RWPE1 (cell line): ENCODE data around the gene MYH3.
"Not testable (repeated sequence)": the region's sequence is repeated elsewhere in the genome, so short reads cannot be mapped to it uniquely, and the experiment has no call there.

Experiments used
- CTCF ChIA-PET: fragments of 350-600 bp; sonication (Branson Sonifier 250); formaldehyde crosslinking; extraction: SDS; loops from one replicate; lab custom pipeline; 2021; lab: Yijun Ruan, JAX
- POLR2A ChIA-PET: fragments of 400-600 bp; formaldehyde crosslinking; extraction: SDS; loops from one replicate; lab custom pipeline; 2020; ENCODE audit warnings: antibody characterized with exemption; ENCODE audit not compliant: low non-redundant PET; lab: Yijun Ruan, JAX
- DNase-seq: peaks from one replicate; pipeline ENCODE4 v3.0.0; 2012; ENCODE audit warnings: low spot score
- H3K27ac ChIP-seq: fragments of 450-650 bp; 2 replicates; pipeline ENCODE4 v1.5.1; 2017
- TF ChIP-seq, protein P1 (sequence below): fragments of 450-650 bp; conservative IDR thresholded peaks from 2 replicates; pipeline ENCODE4 v1.5.1; 2017; ENCODE audit warnings: low read depth, mild to moderate bottlenecking

The MYH3 gene

GRCh38 chr17:10657148-10657547, at the start of gene MYH3:
Gene MYH3, minus strand, starts transcription at chr17:10657309. Its CDS starts 2,245 bp downstream, at chr17:10655064.
- POLR2A ChIA-PET, result no interaction called here

GRCh38 chr17:10705727-10706126, 48.6 kb upstream of the MYH3 start:
- POLR2A ChIA-PET, result no interaction called here
- CTCF ChIA-PET, result interaction anchor here (0.7 kb wide), 1 partner anchor 91 kb away, joined by 3 read pairs; no protein-coding TSS in a partner anchor
- DNase-seq, result no peak
- TF ChIP-seq, protein P1, sequence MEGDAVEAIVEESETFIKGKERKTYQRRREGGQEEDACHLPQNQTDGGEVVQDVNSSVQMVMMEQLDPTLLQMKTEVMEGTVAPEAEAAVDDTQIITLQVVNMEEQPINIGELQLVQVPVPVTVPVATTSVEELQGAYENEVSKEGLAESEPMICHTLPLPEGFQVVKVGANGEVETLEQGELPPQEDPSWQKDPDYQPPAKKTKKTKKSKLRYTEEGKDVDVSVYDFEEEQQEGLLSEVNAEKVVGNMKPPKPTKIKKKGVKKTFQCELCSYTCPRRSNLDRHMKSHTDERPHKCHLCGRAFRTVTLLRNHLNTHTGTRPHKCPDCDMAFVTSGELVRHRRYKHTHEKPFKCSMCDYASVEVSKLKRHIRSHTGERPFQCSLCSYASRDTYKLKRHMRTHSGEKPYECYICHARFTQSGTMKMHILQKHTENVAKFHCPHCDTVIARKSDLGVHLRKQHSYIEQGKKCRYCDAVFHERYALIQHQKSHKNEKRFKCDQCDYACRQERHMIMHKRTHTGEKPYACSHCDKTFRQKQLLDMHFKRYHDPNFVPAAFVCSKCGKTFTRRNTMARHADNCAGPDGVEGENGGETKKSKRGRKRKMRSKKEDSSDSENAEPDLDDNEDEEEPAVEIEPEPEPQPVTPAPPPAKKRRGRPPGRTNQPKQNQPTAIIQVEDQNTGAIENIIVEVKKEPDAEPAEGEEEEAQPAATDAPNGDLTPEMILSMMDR, result no peak
- no peak overlapping the region for H3K27ac ChIP-seq

More at GRCh38 chr17:10657148-10657547, at the start of gene MYH3:
- TF ChIP-seq, protein P1, result no peak
- H3K27ac ChIP-seq, result no peak within 1 kb of the TSS
- no peak for DNase-seq
- CTCF ChIA-PET, result interaction anchor here (1.3 kb wide), 1 partner anchor 11 kb away, joined by 3 read pairs; no protein-coding TSS in a partner anchor

- POLR2A ChIA-PET, result no interaction called here
- no peak overlapping the region for H3K27ac ChIP-seq
- DNase-seq, result no peak
- TF ChIP-seq, protein P1, result no peak
- CTCF ChIA-PET, result no interaction called here
Observed at GRCh38 chr17:10702574-10702973, 45.5 kb upstream of the MYH3 start.

DNA sequence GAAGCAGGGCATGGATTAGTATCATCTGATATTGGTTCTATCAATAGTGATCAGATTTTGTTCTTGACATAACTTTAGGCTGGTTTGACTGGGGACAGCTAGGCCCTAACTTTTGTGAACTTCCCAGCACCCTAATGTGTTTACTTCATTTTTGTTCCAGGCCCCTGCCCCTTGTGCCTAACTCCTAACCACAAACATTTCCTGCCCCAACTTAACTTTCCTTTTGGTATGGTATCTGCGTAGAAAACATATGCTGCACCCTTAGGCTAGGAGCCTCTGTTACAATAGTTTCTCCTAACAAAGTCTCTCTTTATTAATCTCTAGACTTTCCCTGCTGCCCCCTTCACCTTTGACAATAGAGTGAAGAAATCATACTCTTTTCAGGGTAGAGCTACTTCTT, 42.7 kb upstream of the MYH3 start:
- ChIA-PET CTCF (no interaction called here), POLR2A (no interaction called here)
- H3K27ac ChIP-seq, result no peak overlapping the region
- DNase-seq, result no peak
- TF ChIP-seq, protein P1, result no peak

DNA sequence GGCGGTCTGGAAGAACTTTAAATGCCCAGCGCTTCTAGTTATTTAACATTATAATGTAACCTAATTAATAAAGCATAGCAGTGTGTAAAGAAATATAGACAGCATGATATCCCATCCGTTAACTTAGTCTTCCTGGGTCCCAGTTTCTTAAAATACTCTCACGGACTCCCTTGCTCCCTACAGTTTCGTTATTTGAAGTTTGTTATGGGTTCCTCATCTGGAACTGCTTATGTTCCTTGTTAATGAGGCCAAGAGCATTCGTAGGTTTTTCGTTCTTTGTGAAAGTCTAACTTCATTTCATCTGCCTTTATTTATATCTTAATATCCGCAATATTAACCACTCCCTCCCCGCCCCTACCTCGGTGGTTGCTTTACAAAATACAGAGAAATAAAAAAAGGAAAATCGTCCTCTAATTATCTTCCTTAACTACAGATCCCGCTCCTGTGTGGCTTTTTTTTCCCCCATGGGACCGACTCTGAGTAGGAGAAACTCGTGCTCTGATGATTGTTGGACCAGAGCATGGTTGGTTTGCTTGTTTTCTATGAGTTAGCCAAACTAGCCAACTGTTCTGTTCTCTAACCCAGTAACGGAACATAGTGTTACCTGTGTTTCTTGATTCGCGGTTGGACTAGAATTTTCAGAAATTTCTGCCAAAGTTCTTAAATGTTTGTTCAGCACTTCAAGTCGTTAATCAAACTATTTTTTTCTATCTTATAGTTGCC, 41.1 kb upstream of the MYH3 start:
- ChIA-PET POLR2A (no interaction called here), CTCF (no interaction called here)
- DNase-seq, result peak; percentile 11
- TF ChIP-seq, protein P1, result no peak
- H3K27ac ChIP-seq, result peak overlapping the region; percentile 93

GRCh38 chr17:10697092-10698081, 40.3 kb upstream of the MYH3 start, which contains the start of the genes ADPRM and SCO1:
Gene ADPRM, plus strand, starts transcription at chr17:10697594. Its CDS starts 7,333 bp downstream, at chr17:10704927.
Gene SCO1, minus strand, starts transcription at chr17:10697533. Its CDS starts 26 bp downstream, at chr17:10697507.
- ChIA-PET POLR2A (no interaction called here), CTCF (no interaction called here)
- TF ChIP-seq, protein P1, result no peak
- peak within 1 kb of the TSS; percentile 93 for H3K27ac ChIP-seq
- peak; percentile 84 for DNase-seq

DNA sequence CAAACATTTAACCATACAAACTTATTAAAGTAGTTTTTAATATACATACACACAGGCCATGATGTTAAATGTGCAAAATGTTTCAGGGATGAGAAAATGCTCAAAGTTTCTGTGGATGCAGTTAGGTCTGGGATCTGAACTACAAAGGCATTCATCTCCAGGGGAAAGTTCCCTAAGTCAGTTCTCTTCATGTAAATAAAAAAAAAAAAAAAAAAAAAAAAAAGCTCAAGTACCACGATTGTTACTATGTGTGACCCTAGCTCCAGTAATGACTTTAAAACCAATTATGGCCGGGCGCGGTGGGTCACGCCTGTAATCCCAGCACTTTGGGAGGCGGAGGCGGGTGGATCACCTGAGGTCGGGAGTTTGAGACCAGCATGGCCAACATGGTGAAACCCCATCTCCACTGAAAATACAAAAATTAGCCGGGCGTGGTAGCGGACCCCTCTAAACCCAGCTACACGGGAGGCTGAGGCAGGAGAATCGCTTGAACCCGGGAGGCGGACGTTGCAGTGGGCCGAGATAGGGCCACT, 38.8 kb upstream of the MYH3 start:
- POLR2A ChIA-PET, DNase-seq, H3K27ac ChIP-seq: not testable (repeated sequence)
- CTCF ChIA-PET, result interaction anchor here (0.7 kb wide), 1 partner anchor 441 kb away, joined by 3 read pairs; no protein-coding TSS in a partner anchor
